Gastrocnemius medialis (tissue), 4 donors: ENCODE data around the gene ANKRD33. TPM values are rescaled to one million over a fixed set of nuclear protein-coding genes. Genes with fewer than 3 reads are reported as not detected.

Experiments
- ATAC-seq, 2 donors: fragments of 150-250 bp; one replicate each; pipeline ENCODE4 v1.9.1; 2016
- DNase-seq, 2 donors: peaks; one replicate each; pipeline ENCODE4 v3.0.0-alpha.2; 2019
- H3K27ac ChIP-seq, 4 donors: fragments of 200-600 bp; sonication (generic); 1 replicate in 1 of 4; 2 replicates in 3 of 4; pipeline ENCODE4 v1.5.1; 2016 to 2018; ENCODE audit warnings: mild to moderate bottlenecking in 2 of 4, moderate library complexity in 1 of 4
- H3K27me3 ChIP-seq, 3 donors: fragments of 200-600 bp; sonication (generic) in 2 of 3; 1 replicate in 1 of 3; 2 replicates in 2 of 3; pipeline versions ENCODE4 v1.5.1 to v1.6.0; 2016 to 2019; ENCODE audit warnings: mild to moderate bottlenecking in 1 of 3, moderate library complexity in 1 of 3
- H3K36me3 ChIP-seq, 2 donors: fragments of 200-600 bp; sonication (generic) in 1 of 2; one replicate each; pipeline ENCODE4 v1.5.1; 2017 to 2018
- H3K4me1 ChIP-seq, 2 donors: fragments of 200-600 bp; sonication (generic) in 1 of 2; one replicate each; pipeline ENCODE4 v1.5.1; 2016 to 2017; ENCODE audit warnings: mild to moderate bottlenecking in 2 of 2
- H3K4me3 ChIP-seq, 4 donors: fragments of 200-600 bp; sonication (generic) in 3 of 4; 1 replicate in 1 of 4; 2 replicates in 3 of 4; pipeline ENCODE4 v1.5.1; 2016 to 2019; ENCODE audit warnings: mild to moderate bottlenecking in 2 of 4
- H3K9me3 ChIP-seq, 3 donors: fragments of 200-600 bp; sonication (generic) in 2 of 3; 1 replicate in 1 of 3; 2 replicates in 2 of 3; pipeline ENCODE4 v1.5.1; 2016 to 2019
- CTCF ChIP-seq, 5 experiments: fragments of 450-650 bp in 3 of 5; fragments of 200-600 bp in 2 of 5; sonication (generic) in 2 of 5; IDR thresholded peaks in 4 of 5; conservative IDR thresholded peaks in 1 of 5; 1 replicate in 4 of 5; 2 replicates in 1 of 5; pipeline ENCODE4 v1.5.1; 2016 to 2019; ENCODE audit warnings: antibody characterized with exemption in 5 of 5, mild to moderate bottlenecking in 3 of 5, moderate library complexity in 3 of 5
- POLR2A ChIP-seq, 2 donors: fragments of 450-650 bp; IDR thresholded peaks; one replicate each; pipeline ENCODE4 v1.6.1; 2017; ENCODE audit warnings: antibody characterized with exemption in 2 of 2, mild to moderate bottlenecking in 2 of 2, moderate library complexity in 2 of 2
- in situ Hi-C, 4 donors: fragments of 200-750 bp; cut with MboI; loops; one replicate each; pipeline versions ENCODE4 v1.15.0 to v1.8.0; 2017; ENCODE audit warnings: low sequenced_read_pairs in 4 of 4
- intact Hi-C: fragments of 100-400 bp; cut with DNase I; formaldehyde crosslinking; loops from one replicate; pipeline ENCODE4 v1.15.1; 2023; ENCODE audit warnings: low total_unique reads
- total RNA-seq, 4 donors: library from RNA; depleted of rRNA; stranded (reverse); fragments of >200 nt; gene quantifications; one replicate each; pipeline versions ENCODE4 v1.1.0 to v1.2.3, GENCODE V29; 2016

The ANKRD33 gene
- total RNA-seq, 4 donors from 2014 or later: not detected

GRCh38 chr12:51841727-51842126, 46.2 kb upstream of the ANKRD33 start:
- no peak for ATAC-seq
- peaks cover 19 to 27% (median 19%) of the 10 kb centered on the region in 3 donors for H3K27me3 ChIP-seq

DNA sequence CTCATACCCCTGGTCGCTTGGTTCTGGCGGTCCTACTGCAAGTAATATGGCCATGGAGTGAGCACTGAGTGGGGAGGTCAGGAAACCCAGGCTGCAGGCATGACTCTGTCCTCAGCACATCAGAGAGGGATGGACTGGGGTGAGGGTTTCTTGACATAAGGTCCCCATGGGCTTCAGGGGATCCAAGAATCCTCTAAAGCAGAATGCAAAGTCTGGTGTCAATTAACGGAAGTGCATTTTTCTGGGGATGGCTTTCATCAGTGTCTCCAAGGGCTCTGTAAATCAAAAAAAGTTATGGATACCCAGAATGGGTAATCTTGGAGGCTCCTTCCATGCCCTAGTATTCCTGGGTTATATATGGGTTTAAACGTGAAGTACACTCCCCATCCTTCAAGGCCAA, 43.0 kb upstream of the ANKRD33 start:
- H3K4me1 ChIP-seq: peaks cover 0 to 19% of the 10 kb centered on the region in 2 donors
- no peaks in the 10 kb centered on the region for H3K36me3 ChIP-seq
- TF ChIP-seq CTCF (IDR thresholded peaks at IDR 0.05 in 4 of 5, conservative IDR thresholded peaks at IDR 0.05 in 1 of 5) (no peak), POLR2A (IDR thresholded peaks at IDR 0.05) (no peak)
- no peak for ATAC-seq
- in situ Hi-C loops (no loop called here), intact Hi-C loops (no loop called here)
- H3K9me3 ChIP-seq: no peaks in the 10 kb centered on the region
- no peak for DNase-seq
- H3K27ac ChIP-seq: no peak overlapping the region
- peaks cover 32 to 47% (median 34%) of the 10 kb centered on the region in 3 donors for H3K27me3 ChIP-seq
- H3K4me3 ChIP-seq: no peak overlapping the region

More at GRCh38 chr12:51841727-51842126, 46.2 kb upstream of the ANKRD33 start:
- peaks cover 0 to 4% of the 10 kb centered on the region in 2 donors for H3K4me1 ChIP-seq
- H3K27ac ChIP-seq: no peak overlapping the region
- intact Hi-C loops: no loop called here
- DNase-seq: no peak
- in situ Hi-C loops: no loop called here
- no peaks in the 10 kb centered on the region for H3K36me3 ChIP-seq
- TF ChIP-seq CTCF (IDR thresholded peaks at IDR 0.05 in 4 of 5, conservative IDR thresholded peaks at IDR 0.05 in 1 of 5) (no peak), POLR2A (IDR thresholded peaks at IDR 0.05) (no peak)
- H3K9me3 ChIP-seq: no peaks in the 10 kb centered on the region
- no peak overlapping the region for H3K4me3 ChIP-seq

GRCh38 chr12:51845482-51845881, 42.4 kb upstream of the ANKRD33 start:
- in situ Hi-C loops (no loop called here), intact Hi-C loops (no loop called here)
- TF ChIP-seq CTCF (IDR thresholded peaks at IDR 0.05 in 4 of 5, conservative IDR thresholded peaks at IDR 0.05 in 1 of 5): no peak
- no peak for TF ChIP-seq POLR2A (IDR thresholded peaks at IDR 0.05)
- DNase-seq (no peak), ATAC-seq (no peak)
- no peak overlapping the region for H3K27ac ChIP-seq
- peaks cover 32 to 47% (median 34%) of the 10 kb centered on the region in 3 donors for H3K27me3 ChIP-seq
- no peak overlapping the region for H3K4me3 ChIP-seq
- no peaks in the 10 kb centered on the region for H3K36me3 ChIP-seq
- peaks cover 0 to 19% of the 10 kb centered on the region in 2 donors for H3K4me1 ChIP-seq
- H3K9me3 ChIP-seq: no peaks in the 10 kb centered on the region

- intact Hi-C loops: no loop called here
- Histone ChIP-seq H3K36me3 (no peaks in the 10 kb centered on the region), H3K27ac (peak overlapping the region in 1 of 4 donors; percentile 46), H3K4me1 (peaks cover 0 to 19% of the 10 kb centered on the region in 2 donors), H3K27me3 (peaks cover 32 to 47% (median 34%) of the 10 kb centered on the region in 3 donors), H3K4me3 (peak overlapping the region in 1 of 4 donors; percentile 56), H3K9me3 (no peaks in the 10 kb centered on the region)
- ATAC-seq: no peak
- no peak for DNase-seq
- no peak for TF ChIP-seq POLR2A (IDR thresholded peaks at IDR 0.05)
- in situ Hi-C loops: no loop called here
Measured at GRCh38 chr12:51846271-51846691, 41.6 kb upstream of the ANKRD33 start.

DNA sequence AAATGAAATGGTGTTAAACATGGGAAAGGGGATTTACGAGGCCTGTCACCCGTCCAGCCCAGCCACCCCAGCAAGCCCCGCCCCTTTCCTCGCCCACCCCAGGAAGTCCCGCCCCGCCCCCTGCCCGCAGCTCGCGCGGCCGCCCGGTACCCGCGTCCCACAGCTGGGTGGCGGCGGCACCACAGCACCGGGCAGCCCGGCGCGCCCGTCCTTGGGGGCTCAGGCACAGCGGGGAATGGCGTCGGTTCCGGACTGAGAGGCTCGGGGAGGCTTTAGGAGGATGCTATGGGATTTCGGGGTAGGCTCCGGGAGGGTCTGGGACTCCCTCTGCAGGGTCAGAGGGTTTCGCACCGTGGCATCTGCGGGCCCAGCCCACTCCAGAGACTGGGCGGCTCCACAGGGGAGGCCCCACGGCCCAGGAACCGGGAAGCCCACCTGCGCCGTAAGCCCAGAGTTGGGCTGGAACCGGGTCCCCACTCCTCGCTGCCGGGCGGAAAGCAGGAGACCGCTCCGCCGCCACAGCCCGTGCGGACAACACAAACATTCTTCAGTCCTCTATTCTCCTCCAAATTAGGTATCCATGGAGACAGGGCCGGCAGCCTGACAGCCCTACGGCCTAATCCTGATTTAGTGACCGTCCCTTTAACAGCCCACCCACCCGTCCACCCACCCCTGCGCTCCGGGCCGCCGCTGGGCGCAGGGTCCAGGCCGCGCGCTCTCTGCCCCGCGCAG, 40.8 kb upstream of the ANKRD33 start:
- H3K27ac ChIP-seq: peak overlapping the region; percentile 54 to 73 (median 71)
- ATAC-seq (peak; percentile 42 to 54), DNase-seq (no peak)
- peak overlapping the region; percentile 56 to 69 (median 58) for H3K4me3 ChIP-seq
- H3K27me3 ChIP-seq: peaks cover 30 to 47% (median 34%) of the 10 kb centered on the region in 3 donors
- intact Hi-C loops: no loop called here
- H3K4me1 ChIP-seq: peaks cover 0 to 19% of the 10 kb centered on the region in 2 donors
- in situ Hi-C loops: no loop called here
- no peaks in the 10 kb centered on the region for H3K36me3 ChIP-seq
- H3K9me3 ChIP-seq: no peaks in the 10 kb centered on the region
- TF ChIP-seq CTCF (IDR thresholded peaks at IDR 0.05 in 4 of 5, conservative IDR thresholded peaks at IDR 0.05 in 1 of 5) (no peak), POLR2A (IDR thresholded peaks at IDR 0.05) (peak; percentile 23 to 56)
